Inflammatory macrophage treated with lipopolysaccharide for 4 hours (primary cell): ENCODE data around the gene CPEB1.
"Not testable (repeated sequence)": the region's sequence is repeated elsewhere in the genome, so short reads cannot be mapped to it uniquely, and the experiment has no call there.

Source experiments
- DNase-seq: peaks from one replicate; pipeline ENCODE4 v3.0.0-alpha.2; 2020

CPEB1 gene

DNA sequence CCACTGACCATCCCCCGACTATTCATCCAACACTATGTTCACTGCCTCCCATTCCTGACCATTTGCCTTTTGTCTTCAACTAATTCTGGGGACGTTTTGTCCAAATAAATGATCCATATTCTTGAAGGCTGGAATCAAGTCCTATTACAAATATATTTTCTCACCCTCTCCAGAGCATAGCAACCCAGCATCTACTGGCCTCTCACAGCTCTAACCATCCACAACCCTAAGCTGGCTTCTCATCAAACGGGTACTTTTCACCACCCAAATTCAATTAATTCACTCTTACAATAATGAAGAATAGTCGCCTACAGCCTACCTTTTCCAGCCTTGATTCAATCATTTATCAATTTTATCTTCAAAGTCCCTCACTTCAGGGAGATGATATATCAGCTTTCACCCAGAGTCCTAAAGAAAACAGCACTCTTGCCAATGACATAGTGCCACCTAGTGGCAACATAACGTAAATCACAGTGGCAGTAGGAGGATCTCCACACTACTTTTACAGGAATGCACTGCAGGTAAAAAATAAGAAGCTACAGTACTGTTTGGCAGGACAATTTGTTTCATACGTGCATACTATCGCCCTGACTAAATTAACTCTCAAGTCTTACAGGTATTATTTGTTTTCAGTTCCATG lies 144.3 kb downstream of the CPEB1 start:
- DNase-seq: not testable (repeated sequence)

DNA sequence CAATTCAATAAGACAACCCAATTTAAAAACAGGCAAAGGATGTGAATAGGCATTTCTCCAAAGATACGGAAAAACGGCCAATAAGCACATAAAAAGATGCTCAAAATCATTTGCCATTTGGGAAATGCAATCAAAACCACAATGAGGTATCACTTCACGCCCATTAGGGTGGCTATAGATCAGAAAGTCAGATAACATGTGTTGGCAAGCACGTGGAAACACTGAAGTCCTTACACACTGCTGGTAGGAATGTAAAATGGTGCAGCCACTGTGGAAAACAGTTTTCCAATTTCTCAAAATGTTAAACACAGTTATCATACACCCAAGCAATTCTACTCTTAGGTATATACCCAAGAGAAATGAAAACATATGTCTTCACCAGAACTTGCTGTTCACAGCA lies 146.4 kb downstream of the CPEB1 start:
- not testable (repeated sequence) for DNase-seq

DNA sequence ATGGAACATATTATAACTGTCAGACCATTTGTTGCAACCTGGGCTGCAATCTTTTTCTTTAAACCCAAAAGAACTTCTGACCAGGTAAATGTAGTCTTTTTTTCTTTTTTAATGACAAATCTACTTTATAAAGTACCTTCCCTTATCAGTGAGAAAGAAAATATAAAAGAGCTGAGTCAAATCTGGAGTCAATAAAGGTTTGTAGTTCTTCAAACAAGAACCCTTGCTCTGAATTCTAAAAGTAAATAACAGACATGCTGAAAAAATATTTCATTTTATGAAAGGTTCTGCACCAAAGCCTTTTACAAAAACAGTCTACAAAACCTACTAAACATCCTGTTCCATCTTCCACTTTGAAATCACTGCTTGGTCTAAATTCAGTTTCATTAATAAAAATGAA lies 149.2 kb downstream of the CPEB1 start:
- not testable (repeated sequence) for DNase-seq
